BE2C (cell line): Measurements from ENCODE around the gene LILRA5.
"Not testable (repeated sequence)": the region's sequence is repeated elsewhere in the genome, so short reads cannot be mapped to it uniquely, and the experiment has no call there.

Source experiments
- DNase-seq: peaks from one replicate; pipeline ENCODE4 v3.0.0-alpha.2; 2020
- H3K27me3 ChIP-seq: fragments of 250-450 bp; sonication (Bioruptor Pico); 2 replicates; pipeline ENCODE4 v1.5.1; 2020; ENCODE audit warnings: mild to moderate bottlenecking
- H3K36me3 ChIP-seq: fragments of 250-450 bp; sonication (Bioruptor Pico); 2 replicates; pipeline ENCODE4 v1.5.1; 2020; ENCODE audit warnings: mild to moderate bottlenecking
- H3K4me1 ChIP-seq: fragments of 250-450 bp; sonication (Bioruptor Pico); 2 replicates; pipeline ENCODE4 v1.5.1; 2020
- H3K4me3 ChIP-seq: 2 replicates; pipeline ENCODE4 v1.5.1; 2011; ENCODE audit warnings: low read depth, low read length
- H3K9me3 ChIP-seq: fragments of 250-450 bp; sonication (Bioruptor Pico); 2 replicates; pipeline ENCODE4 v1.5.1; 2020
- CTCF ChIP-seq: IDR thresholded peaks from 2 replicates; pipeline ENCODE4 v1.5.1; 2012; ENCODE audit warnings: mild to moderate bottlenecking, low read depth, low read length

The LILRA5 gene

GRCh38 chr19:54294539-54294938, 18.4 kb downstream of the LILRA5 start:
- no peaks in the 10 kb centered on the region for H3K36me3 ChIP-seq
- DNase-seq, result no peak
- no peak overlapping the region for H3K4me3 ChIP-seq
- no peaks in the 10 kb centered on the region for H3K4me1 ChIP-seq
- peaks cover 17% of the 10 kb centered on the region for H3K27me3 ChIP-seq
- no peaks in the 10 kb centered on the region for H3K9me3 ChIP-seq
- no peak for TF ChIP-seq CTCF

- H3K9me3 ChIP-seq, H3K36me3 ChIP-seq, H3K4me3 ChIP-seq, DNase-seq, H3K4me1 ChIP-seq: not testable (repeated sequence)
- H3K27me3 ChIP-seq, result peaks cover 11% of the 10 kb centered on the region
These were observed 23.8 kb downstream of the LILRA5 start for GRCh38 chr19:54289160-54289559.

GRCh38 chr19:54287456-54287855, 25.5 kb downstream of the LILRA5 start:
- H3K27me3 ChIP-seq, result peaks cover 28% of the 10 kb centered on the region
- no peak for DNase-seq
- no peak for TF ChIP-seq CTCF
- no peaks in the 10 kb centered on the region for H3K36me3 ChIP-seq
- H3K4me3 ChIP-seq, result no peak overlapping the region
- no peaks in the 10 kb centered on the region for H3K4me1 ChIP-seq
- no peaks in the 10 kb centered on the region for H3K9me3 ChIP-seq

- H3K27me3 ChIP-seq, result peaks cover 33% of the 10 kb centered on the region
- not testable (repeated sequence) for H3K4me1 ChIP-seq, H3K36me3 ChIP-seq, H3K4me3 ChIP-seq, DNase-seq, H3K9me3 ChIP-seq
These were observed 26.7 kb downstream of the LILRA5 start for GRCh38 chr19:54286283-54286682.

- not testable (repeated sequence) for DNase-seq, H3K36me3 ChIP-seq, H3K9me3 ChIP-seq, H3K4me3 ChIP-seq, H3K4me1 ChIP-seq
- peaks cover 37% of the 10 kb centered on the region for H3K27me3 ChIP-seq
These were observed 27.4 kb downstream of the LILRA5 start for GRCh38 chr19:54285427-54286056.

- Histone ChIP-seq H3K9me3 (no peaks in the 10 kb centered on the region), H3K4me3 (no peak overlapping the region), H3K27me3 (peaks cover 41% of the 10 kb centered on the region), H3K4me1 (no peaks in the 10 kb centered on the region), H3K36me3 (no peaks in the 10 kb centered on the region)
- no peak for DNase-seq
- no peak for TF ChIP-seq CTCF
These were observed 30.1 kb downstream of the LILRA5 start for GRCh38 chr19:54282686-54283470.

GRCh38 chr19:54281729-54282075, 31.3 kb downstream of the LILRA5 start:
- not testable (repeated sequence) for DNase-seq, H3K4me1 ChIP-seq, H3K36me3 ChIP-seq, H3K4me3 ChIP-seq, H3K9me3 ChIP-seq
- H3K27me3 ChIP-seq, result peaks cover 39% of the 10 kb centered on the region

GRCh38 chr19:54281007-54281728, 31.8 kb downstream of the LILRA5 start, which contains the start of gene LILRB2:
Gene LILRB2, minus strand, starts transcription at chr19:54281110. Its CDS starts 614 bp downstream, at chr19:54280496.
- H3K9me3 ChIP-seq, result no peaks in the 10 kb centered on the region
- no peaks in the 10 kb centered on the region for H3K36me3 ChIP-seq
- DNase-seq, result no peak
- peaks cover 43% of the 10 kb centered on the region for H3K27me3 ChIP-seq
- TF ChIP-seq CTCF, result no peak
- H3K4me3 ChIP-seq, result no peak within 1 kb of the TSS
- no peaks in the 10 kb centered on the region for H3K4me1 ChIP-seq

- H3K27me3 ChIP-seq, result peaks cover 43% of the 10 kb centered on the region
- not testable (repeated sequence) for H3K9me3 ChIP-seq, H3K36me3 ChIP-seq, H3K4me3 ChIP-seq, H3K4me1 ChIP-seq, DNase-seq
These were observed 32.5 kb downstream of the LILRA5 start for GRCh38 chr19:54280441-54280840.

- H3K4me3 ChIP-seq, H3K9me3 ChIP-seq, H3K36me3 ChIP-seq, H3K4me1 ChIP-seq, DNase-seq: not testable (repeated sequence)
- peaks cover 43% of the 10 kb centered on the region for H3K27me3 ChIP-seq
These were observed 32.9 kb downstream of the LILRA5 start for GRCh38 chr19:54280025-54280424.
